K562 (cell line): ENCODE data around the gene CAMK2G.

Experiments
- ZC3H8 ChIP-seq: fragments of 450-650 bp; IDR thresholded peaks from 2 replicates; pipeline ENCODE4 v1.6.1; 2017
- ZNF232 ChIP-seq: sonication (generic); formaldehyde crosslinking; IDR thresholded peaks from 2 replicates; pipeline ENCODE4 v1.8.0; 2022; ENCODE audit warnings: mild to moderate bottlenecking, missing genetic modification reagents
- TF ChIP-seq, protein P1 (sequence below), 3 experiments: IDR thresholded peaks in 2 of 3; conservative IDR thresholded peaks in 1 of 3; 2 replicates each; pipeline ENCODE4 v1.5.1; 2011 to 2012; ENCODE audit warnings: low read length in 3 of 3, mild to moderate bottlenecking in 3 of 3, control low read depth in 2 of 3, improper control_type of control experiment in 1 of 3, inconsistent platforms in 1 of 3, low read depth in 1 of 3, mixed read lengths in 1 of 3, moderate library complexity in 1 of 3; ENCODE audit not compliant: insufficient read depth in 2 of 3

DNA sequence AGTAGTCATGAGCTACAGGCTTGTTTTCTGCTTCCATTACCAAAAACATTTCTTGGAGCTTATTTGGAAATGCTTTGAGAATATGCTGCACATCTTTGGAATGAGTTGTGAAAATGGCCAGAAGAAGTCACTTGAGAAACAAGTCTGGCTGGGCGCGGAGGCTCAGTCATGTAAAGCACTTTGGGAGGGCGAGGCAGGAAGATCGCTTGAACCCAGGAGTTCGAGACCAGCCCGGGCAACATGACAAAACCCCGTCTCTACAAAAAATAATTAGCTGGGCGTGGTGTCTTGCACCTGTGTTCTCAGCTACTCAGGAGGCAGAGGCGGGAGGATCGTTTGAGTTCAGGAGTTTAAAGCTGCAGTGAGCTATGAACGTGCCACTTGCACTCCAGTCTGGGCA, 93.4 kb downstream of the CAMK2G start:
- TF ChIP-seq ZNF232 (CRISPR knock-in tag) = no peak
- TF ChIP-seq, protein P1, sequence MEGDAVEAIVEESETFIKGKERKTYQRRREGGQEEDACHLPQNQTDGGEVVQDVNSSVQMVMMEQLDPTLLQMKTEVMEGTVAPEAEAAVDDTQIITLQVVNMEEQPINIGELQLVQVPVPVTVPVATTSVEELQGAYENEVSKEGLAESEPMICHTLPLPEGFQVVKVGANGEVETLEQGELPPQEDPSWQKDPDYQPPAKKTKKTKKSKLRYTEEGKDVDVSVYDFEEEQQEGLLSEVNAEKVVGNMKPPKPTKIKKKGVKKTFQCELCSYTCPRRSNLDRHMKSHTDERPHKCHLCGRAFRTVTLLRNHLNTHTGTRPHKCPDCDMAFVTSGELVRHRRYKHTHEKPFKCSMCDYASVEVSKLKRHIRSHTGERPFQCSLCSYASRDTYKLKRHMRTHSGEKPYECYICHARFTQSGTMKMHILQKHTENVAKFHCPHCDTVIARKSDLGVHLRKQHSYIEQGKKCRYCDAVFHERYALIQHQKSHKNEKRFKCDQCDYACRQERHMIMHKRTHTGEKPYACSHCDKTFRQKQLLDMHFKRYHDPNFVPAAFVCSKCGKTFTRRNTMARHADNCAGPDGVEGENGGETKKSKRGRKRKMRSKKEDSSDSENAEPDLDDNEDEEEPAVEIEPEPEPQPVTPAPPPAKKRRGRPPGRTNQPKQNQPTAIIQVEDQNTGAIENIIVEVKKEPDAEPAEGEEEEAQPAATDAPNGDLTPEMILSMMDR (IDR thresholded peaks at IDR 0.05 in 2 of 3, conservative IDR thresholded peaks at IDR 0.05 in 1 of 3; ENCODE audit: insufficient read depth in 2 of 3, low read depth in 1 of 3, low read length in 3 of 3) = no peak
- TF ChIP-seq ZC3H8 = no peak
